ACHN (cell line): ENCODE measurements around the gene SLC6A1.

ENCODE experiments used
- DNase-seq: peaks from one replicate; pipeline ENCODE4 v3.0.0-alpha.2; 2015
- in situ Hi-C: cut with HindIII; loops from 2 replicates; pipeline ENCODE4 v1.10.0; 2017; ENCODE audit warnings: low sequenced_read_pairs, low pct_ligation_motif_present, low pct_unique_long_range_greater_than_20kb

Gene SLC6A1

GRCh38 chr3:11006986-11007933, 14.7 kb downstream of the SLC6A1 start:
- DNase-seq: no peak
- in situ Hi-C loops: no loop called here

DNA sequence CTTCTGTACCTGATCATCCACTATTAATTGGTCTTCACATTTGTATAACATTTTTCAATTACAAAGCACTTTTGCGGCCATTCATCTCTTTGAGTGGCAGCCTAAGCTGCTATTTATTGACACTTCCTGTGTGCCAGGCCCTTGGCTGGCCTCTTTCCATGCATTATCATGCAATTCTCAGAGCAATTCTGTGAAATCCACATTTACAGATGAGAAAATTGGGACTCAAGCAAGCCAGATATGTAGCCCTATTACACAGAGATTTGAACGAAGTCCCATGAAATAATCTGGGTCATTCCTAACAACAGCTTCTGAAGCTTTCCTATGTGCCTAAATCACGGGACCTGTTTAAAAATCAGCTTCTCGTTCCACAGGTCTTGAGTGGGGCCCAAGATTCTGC, 17.4 kb downstream of the SLC6A1 start:
- in situ Hi-C loops: no loop called here
- no peak for DNase-seq

GRCh38 chr3:11010426-11011165, 18.0 kb downstream of the SLC6A1 start:
- no peak for DNase-seq
- in situ Hi-C loops: no loop called here

DNA sequence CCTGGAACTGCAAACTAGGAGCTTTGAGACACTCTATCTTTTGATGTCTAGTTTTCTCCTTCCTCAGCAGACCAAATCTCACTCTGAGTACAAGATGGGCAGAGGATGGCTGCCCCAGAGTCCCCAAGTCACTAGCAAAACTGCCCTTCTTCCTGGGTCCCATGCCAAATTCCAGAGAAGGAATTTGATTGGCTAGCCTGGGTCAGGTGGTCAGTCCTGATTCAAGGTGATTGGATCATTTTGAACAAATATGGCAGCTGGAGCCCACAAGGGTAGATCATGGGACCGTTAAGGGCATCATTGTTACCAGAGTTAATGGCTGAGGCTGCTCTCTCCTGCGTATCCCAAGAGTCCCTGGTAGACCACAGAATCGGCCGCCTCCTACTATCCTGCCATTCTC, 21.7 kb downstream of the SLC6A1 start:
- in situ Hi-C loops: no loop called here
- no peak for DNase-seq

GRCh38 chr3:11014752-11015151, 22.2 kb downstream of the SLC6A1 start:
- DNase-seq: no peak
- in situ Hi-C loops: no loop called here

DNA sequence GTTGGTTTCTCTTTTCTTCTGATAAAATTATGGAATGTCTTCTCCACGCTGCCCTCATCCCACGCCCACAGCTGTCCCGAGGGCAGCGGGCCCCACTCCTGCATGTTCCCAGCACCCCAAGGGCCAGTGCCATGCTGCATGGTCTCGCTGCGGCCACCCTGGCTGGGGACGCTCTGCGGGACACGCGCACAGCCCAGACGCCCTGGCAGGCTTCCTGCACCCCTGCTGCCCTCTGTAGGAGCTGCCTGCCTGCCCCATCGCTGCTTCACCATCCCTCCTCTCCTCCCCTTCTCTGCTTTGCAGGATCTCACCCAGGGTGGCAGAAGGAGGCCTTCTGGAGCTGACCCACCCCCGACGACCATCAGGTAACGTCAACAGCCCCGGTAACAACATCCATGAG, 22.8 kb downstream of the SLC6A1 start:
- in situ Hi-C loops: no loop called here
- no peak for DNase-seq

DNA sequence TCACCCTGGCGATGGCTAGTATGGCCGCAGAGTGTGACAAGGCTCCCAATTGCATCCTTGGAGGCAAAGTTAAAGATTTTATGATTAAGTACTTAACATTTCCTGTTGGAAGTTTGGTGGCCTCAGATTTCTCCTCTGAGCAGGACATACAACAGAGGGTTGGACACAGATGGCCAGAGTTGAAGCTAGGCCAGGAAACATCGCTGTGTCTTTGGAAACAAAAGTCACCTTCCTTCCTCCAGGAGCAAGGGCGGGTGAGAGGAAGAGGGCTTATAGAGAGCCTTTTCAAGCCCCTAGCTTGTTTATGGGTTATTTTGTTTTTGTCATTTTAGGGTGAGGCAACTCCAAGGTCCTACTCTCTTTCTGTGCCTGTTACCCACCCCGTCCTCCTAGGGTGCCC, 24.2 kb downstream of the SLC6A1 start:
- DNase-seq: no peak
- in situ Hi-C loops: no loop called here

DNA sequence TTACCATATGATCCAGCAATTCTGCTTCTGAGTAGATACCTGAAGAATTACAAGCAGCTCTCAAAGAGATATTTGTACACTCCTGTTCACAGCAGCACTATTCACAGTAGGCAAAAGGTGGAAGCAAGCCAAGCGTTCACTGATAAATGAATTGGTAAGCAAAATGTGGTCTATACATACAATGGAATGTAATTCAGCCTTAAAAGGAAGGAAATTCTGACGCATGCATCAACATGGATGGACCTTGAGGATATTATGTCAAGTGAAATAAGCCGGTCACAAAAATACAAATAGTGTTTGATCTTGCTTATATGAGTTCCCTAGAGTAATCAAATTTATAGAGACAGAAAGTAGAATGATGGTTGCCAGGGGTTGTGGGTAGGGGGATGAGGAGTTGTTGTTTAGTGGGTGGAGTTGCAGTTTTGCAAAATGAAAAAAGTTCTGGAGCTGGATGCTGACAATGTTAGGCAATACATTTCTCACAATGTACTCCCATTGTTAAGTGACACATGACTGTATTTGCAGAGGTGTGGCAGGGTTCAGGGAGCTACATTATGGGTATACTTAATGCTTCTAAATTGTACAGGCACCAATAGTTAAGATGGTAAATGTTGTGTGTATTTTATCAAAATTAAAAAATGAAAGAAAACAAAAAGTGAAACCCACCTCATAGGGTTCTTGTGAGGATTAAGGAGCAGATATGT, 26.7 kb downstream of the SLC6A1 start:
- in situ Hi-C loops: no loop called here
- DNase-seq: no peak

GRCh38 chr3:11020764-11021163, 28.2 kb downstream of the SLC6A1 start:
- in situ Hi-C loops: no loop called here
- DNase-seq: no peak

DNA sequence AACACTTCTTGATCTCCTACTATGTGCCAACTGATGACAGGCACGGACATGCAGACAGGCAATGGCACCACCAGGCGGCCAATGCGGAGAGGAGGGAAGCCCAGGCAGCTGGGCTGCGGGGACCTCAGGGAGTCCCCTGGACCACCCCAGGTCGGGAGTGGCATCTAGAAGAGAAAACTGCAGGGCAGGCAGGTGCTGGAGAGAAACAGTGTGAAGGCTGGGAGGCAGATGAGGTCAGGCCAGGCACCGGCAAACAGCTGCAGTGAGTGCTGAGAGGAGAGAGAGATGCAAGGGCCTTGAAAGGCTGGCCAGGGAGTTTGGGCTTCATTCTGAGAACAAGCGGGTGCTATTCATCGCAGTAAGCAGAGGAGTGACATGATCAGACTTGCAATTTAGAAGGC, 29.1 kb downstream of the SLC6A1 start:
- DNase-seq: no peak
- in situ Hi-C loops: no loop called here

- in situ Hi-C loops: no loop called here
- no peak for DNase-seq
These were observed 29.6 kb downstream of the SLC6A1 start for GRCh38 chr3:11022115-11022514.

DNA sequence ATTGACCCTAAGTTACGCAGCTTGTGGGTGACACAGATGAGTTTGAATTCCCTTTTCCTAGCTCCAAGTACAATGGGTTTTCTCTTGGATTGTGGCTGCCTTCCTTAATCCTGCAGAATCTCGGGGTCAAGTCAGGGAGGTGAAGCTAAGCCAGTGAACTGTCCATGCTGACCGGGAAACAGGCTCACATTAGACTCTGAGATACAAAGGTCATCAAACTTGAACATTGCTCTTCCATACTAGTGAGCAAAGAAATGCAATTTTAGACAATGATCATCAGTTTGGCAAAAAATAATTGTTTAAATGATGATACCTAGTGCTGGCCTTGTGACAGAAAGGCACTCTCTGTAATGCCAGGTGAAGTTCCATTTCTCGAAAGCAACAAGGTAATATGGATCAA, 31.6 kb downstream of the SLC6A1 start:
- DNase-seq: no peak
- in situ Hi-C loops: no loop called here

GRCh38 chr3:11029948-11030347, 37.4 kb downstream of the SLC6A1 start:
- DNase-seq: no peak
- in situ Hi-C loops: no loop called here

DNA sequence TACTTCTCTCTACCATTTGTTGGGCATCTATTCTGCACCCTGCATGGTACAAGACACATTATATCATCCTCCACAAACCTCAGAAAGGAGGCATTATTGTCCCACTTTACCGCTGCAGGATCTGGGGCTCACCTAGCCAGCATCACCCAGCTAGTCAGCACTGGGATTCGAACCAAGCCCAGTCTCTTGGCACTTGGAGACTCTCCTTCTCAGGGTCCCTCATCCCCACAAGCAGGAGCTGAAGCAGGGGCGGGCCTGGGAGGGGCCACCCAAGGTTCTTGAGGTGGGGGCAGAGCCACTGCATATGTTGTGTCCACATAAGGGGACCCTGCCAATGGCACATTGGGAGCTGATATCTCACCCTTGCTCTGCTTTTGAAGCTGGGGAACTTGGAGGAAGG, 41.3 kb downstream of the SLC6A1 start:
- DNase-seq: no peak
- in situ Hi-C loops: no loop called here

- in situ Hi-C loops: no loop called here
- no peak for DNase-seq
These were observed 41.9 kb downstream of the SLC6A1 start for GRCh38 chr3:11034309-11034985.

DNA sequence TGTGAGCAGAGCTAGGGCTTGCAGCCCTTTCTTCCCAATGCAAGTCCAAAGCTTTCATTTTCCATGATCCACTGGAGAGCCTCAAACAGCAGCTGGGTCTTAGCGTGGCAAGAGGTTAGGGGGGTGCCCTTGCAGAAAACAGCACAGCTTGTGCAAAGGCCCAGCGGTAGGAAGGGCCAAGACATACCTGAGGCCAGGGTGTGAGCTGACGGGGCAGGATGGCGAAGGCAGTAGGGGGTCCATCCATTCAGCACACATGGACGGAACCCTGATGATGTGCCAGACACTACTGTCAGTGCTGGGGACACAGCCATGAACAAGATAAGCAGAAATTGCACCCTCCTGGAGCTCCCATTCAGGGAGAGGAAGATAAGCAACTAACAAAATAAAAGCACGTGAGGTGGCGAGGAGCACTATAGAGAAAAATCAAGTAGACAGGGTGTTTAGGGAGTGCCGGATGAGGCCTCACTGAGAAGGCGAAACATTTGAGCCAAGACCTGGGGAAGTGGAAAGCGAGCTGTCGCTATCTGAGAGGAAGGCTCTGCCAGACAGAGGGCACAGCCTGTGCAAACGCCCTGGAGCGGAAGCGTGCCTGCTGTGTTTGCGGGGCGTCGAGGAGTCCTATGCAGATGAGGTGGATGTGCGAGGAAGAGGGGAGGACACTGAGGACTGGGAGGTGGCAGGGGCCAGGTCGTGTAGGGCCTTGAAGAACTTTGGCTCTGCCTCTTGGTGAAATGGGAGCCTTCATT, 43.4 kb downstream of the SLC6A1 start:
- no peak for DNase-seq
- in situ Hi-C loops: no loop called here

- in situ Hi-C loops: no loop called here
- DNase-seq: no peak
These were observed 44.8 kb downstream of the SLC6A1 start for GRCh38 chr3:11037241-11037873.

- no peak for DNase-seq
- in situ Hi-C loops: no loop called here
These were observed 45.4 kb downstream of the SLC6A1 start for GRCh38 chr3:11037976-11038375.
